ENCODE measurements around the gene GABRP. TPM values are rescaled to one million over a fixed set of nuclear protein-coding genes. Genes with fewer than 3 reads are reported as not detected.
"Not testable (repeated sequence)": the region's sequence is repeated elsewhere in the genome, so short reads cannot be mapped to it uniquely, and the experiment has no call there.

Gene GABRP
- total and polyA plus RNA-seq, 12 donors: 0.03 to 0.26 (median 0.13) TPM; not detected in 7

DNA sequence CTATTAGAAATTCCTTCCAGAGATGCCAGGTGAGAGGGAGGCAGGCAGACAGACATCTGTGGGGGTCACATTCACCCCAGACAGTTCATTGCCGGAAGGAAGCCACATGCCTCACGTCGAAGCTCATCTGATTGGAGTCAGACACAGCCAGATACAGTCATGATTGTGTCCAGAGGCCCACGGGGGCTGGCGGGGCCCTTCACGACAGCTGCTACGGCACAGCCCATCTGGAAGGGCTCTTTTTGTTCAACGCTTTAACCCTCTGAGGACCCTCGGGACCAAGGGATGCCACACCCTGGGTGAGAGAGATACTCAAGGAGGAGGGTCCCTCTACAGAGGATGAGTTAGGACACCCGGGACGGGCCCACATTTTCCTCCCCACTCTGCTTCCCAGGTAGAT is 31.9 kb upstream of the GABRP start:
- 62 to 83% (median 67%) methylated on average over 9 to 11 of the region's 11 CpGs for WGBS, 4 donors
- no peak for DNase-seq
- no peak overlapping the region for H3K4me3 ChIP-seq
- no peak overlapping the region for H3K27ac ChIP-seq
- intact Hi-C loops (cut with DNase I): no loop called here
- no peaks in the 10 kb centered on the region for H3K36me3 ChIP-seq (replicated peaks in 1 of 2)
- H3K4me1 ChIP-seq (replicated peaks in 1 of 2): no peaks in the 10 kb centered on the region
- H3K27me3 ChIP-seq: no peaks in the 10 kb centered on the region
- no peaks in the 10 kb centered on the region for H3K9me3 ChIP-seq (replicated peaks in 1 of 3)
- no peak for TF ChIP-seq CTCF (IDR thresholded peaks at IDR 0.05)

DNA sequence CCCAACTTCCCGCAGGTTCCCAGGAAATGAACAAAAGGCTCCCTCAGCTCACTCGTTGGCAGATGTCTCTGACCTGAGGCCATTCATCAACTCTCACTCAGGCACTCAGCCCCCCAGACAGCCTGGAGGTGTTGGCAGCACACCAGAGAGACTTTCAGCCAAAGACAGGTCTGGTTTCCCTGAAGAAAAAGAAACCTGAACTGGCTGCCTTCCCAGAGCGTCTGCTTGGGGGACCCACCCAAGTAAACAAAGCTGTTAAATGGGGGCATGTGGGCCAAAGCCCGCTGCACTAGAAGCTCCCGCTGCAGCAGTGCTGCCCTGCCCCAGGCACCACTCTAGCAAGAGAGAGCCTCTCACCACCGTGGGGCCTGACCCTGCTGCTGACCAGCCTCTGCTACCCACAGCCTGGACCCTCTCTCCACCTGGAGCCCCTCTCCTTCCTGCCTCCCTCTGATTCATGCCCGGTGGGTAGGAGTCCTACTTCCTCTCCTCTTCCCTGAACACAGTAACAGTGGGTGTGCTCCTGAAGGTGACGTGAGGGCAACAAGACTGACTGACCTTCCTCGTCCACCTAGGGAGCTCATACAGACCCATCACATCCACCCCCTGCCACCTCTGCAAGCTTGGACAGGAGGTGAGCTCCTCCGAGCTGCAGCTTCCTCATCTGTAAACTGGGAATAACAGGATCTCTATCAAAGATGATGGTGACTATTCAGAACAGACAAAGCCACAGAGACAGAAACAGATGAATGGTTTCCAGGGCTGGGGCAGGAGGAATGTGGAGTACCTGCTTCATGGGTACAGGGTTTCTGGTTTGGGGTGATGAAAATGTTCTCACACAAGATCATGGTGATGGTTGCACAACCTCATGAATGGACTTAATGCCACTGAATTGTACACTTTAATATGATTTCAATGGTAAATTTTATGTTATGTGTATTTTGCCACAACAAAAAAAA is 31.0 kb upstream of the GABRP start:
- intact Hi-C loops (cut with DNase I): no loop called here
- no peak for DNase-seq
- 54 to 68% (median 58%) methylated on average over 6 to 10 of the region's 10 CpGs for WGBS, 4 donors
- H3K4me1 ChIP-seq (replicated peaks in 1 of 2): no peaks in the 10 kb centered on the region
- no peak overlapping the region for H3K4me3 ChIP-seq
- H3K27me3 ChIP-seq: no peaks in the 10 kb centered on the region
- H3K36me3 ChIP-seq (replicated peaks in 1 of 2): no peaks in the 10 kb centered on the region
- no peak overlapping the region for H3K27ac ChIP-seq
- TF ChIP-seq POLR2A (IDR thresholded peaks at IDR 0.05) (no peak), CTCF (IDR thresholded peaks at IDR 0.05) (no peak)
- no peaks in the 10 kb centered on the region for H3K9me3 ChIP-seq (replicated peaks in 1 of 3)

DNA sequence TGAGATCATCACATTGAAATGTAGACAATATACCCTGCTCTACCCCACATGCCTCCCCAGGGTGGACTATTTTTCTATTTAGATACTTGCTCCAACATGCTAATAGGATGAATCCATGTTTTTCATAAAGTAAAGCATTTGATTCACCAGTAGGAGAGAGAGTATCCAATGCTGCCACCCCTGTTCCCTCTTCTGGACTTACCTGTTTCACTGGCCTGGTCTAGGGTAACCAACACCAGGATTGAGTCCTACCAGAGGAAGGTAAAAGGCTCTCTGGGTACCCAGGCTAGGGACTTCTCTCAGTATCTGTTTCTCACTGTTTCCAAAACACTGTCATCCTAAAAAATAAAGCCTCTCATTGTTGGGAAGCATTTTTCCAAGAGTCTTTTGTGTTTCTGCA is 30.2 kb upstream of the GABRP start:
- H3K9me3 ChIP-seq (replicated peaks in 1 of 3): no peaks in the 10 kb centered on the region
- no peak for DNase-seq
- no peak for TF ChIP-seq POLR2A (IDR thresholded peaks at IDR 0.05)
- no peak overlapping the region for H3K4me3 ChIP-seq
- H3K36me3 ChIP-seq (replicated peaks in 1 of 2): no peaks in the 10 kb centered on the region
- H3K4me1 ChIP-seq (replicated peaks in 1 of 2): no peaks in the 10 kb centered on the region
- H3K27ac ChIP-seq: no peak overlapping the region
- no peaks in the 10 kb centered on the region for H3K27me3 ChIP-seq
- intact Hi-C loops (cut with DNase I): no loop called here

- H3K36me3 ChIP-seq (replicated peaks in 1 of 2); DNase-seq; H3K9me3 ChIP-seq (replicated peaks in 1 of 3); H3K4me3 ChIP-seq; H3K4me1 ChIP-seq (replicated peaks in 1 of 2); intact Hi-C loops (cut with DNase I); H3K27me3 ChIP-seq; H3K27ac ChIP-seq: not testable (repeated sequence)
- WGBS, 4 donors: 67 to 75% (median 74%) methylated on average over 2 of the region's 2 CpGs
Measured at GRCh38 chr5:170754508-170754907, 29.0 kb upstream of the GABRP start.

- DNase-seq: no peak
- Histone ChIP-seq H3K4me3 (no peak overlapping the region), H3K27ac (no peak overlapping the region), H3K9me3 (replicated peaks in 1 of 3) (no peaks in the 10 kb centered on the region), H3K4me1 (replicated peaks in 1 of 2) (no peaks in the 10 kb centered on the region), H3K27me3 (no peaks in the 10 kb centered on the region), H3K36me3 (replicated peaks in 1 of 2) (no peaks in the 10 kb centered on the region)
- TF ChIP-seq POLR2A (IDR thresholded peaks at IDR 0.05): no peak
- TF ChIP-seq CTCF (IDR thresholded peaks at IDR 0.05): no peak
- 75 to 80% (median 79%) methylated on average over 7 of the region's 7 CpGs for WGBS, 4 donors
- intact Hi-C loops (cut with DNase I): no loop called here
Measured at GRCh38 chr5:170755679-170756456, 27.7 kb upstream of the GABRP start.

All from adrenal gland (tissue), 12 donors.